Mesothelial cell of epicardium (in vitro differentiated cells): Measurements from ENCODE around the gene SLC25A25. TPM values are rescaled to one million over a fixed set of nuclear protein-coding genes. Genes with fewer than 3 reads are reported as not detected.

Experiments
- DNase-seq, 2 experiments: peaks; one replicate each; pipeline ENCODE4 v3.0.0; 2021; ENCODE audit warnings: low spot score in 2 of 2; ENCODE audit not compliant: unreplicated experiment in 2 of 2
- H3K27ac Mint-ChIP-seq: 2 replicates; pipeline ENCODE4 v1.8.0; 2021; ENCODE audit warnings: mixed read lengths
- H3K27me3 Mint-ChIP-seq: 2 replicates; pipeline ENCODE4 v1.8.0; 2021; ENCODE audit warnings: low read depth, mixed read lengths
- H3K36me3 Mint-ChIP-seq: 2 replicates; pipeline ENCODE4 v1.8.0; 2021; ENCODE audit warnings: mixed read lengths
- H3K4me1 Mint-ChIP-seq: 2 replicates; pipeline ENCODE4 v1.8.0; 2021; ENCODE audit warnings: mixed read lengths
- H3K4me3 Mint-ChIP-seq: 2 replicates; pipeline ENCODE4 v1.8.0; 2021; ENCODE audit warnings: mild to moderate bottlenecking, moderate library complexity, mixed read lengths
- H3K9me3 Mint-ChIP-seq: 2 replicates; pipeline ENCODE4 v1.8.0; 2021; ENCODE audit warnings: mixed read lengths
- total RNA-seq: library from RNA; stranded (reverse); gene quantifications from 3 replicates; pipeline ENCODE4 v1.2.1, GENCODE V29; 2021
- TF ChIP-seq, protein P1 (sequence below): fragments of 200-600 bp; sonication (generic); IDR thresholded peaks from one replicate; pipeline ENCODE4 v1.5.0; 2021; ENCODE audit warnings: antibody characterized with exemption; ENCODE audit not compliant: unreplicated experiment

The SLC25A25 gene
- total RNA-seq, 1 donor from 2014 or later = 26.2 TPM

GRCh38 chr9:128153947-128154695 is 86.1 kb downstream of the SLC25A25 start:
- H3K27ac Mint-ChIP-seq = no peak overlapping the region
- TF ChIP-seq, protein P1, sequence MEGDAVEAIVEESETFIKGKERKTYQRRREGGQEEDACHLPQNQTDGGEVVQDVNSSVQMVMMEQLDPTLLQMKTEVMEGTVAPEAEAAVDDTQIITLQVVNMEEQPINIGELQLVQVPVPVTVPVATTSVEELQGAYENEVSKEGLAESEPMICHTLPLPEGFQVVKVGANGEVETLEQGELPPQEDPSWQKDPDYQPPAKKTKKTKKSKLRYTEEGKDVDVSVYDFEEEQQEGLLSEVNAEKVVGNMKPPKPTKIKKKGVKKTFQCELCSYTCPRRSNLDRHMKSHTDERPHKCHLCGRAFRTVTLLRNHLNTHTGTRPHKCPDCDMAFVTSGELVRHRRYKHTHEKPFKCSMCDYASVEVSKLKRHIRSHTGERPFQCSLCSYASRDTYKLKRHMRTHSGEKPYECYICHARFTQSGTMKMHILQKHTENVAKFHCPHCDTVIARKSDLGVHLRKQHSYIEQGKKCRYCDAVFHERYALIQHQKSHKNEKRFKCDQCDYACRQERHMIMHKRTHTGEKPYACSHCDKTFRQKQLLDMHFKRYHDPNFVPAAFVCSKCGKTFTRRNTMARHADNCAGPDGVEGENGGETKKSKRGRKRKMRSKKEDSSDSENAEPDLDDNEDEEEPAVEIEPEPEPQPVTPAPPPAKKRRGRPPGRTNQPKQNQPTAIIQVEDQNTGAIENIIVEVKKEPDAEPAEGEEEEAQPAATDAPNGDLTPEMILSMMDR = no peak
- H3K4me3 Mint-ChIP-seq = no peak overlapping the region
- no peak for DNase-seq
- H3K27me3 Mint-ChIP-seq = no peaks in the 10 kb centered on the region
- H3K4me1 Mint-ChIP-seq = peaks cover 14% of the 10 kb centered on the region
- H3K9me3 Mint-ChIP-seq = no peaks in the 10 kb centered on the region
- no peaks in the 10 kb centered on the region for H3K36me3 Mint-ChIP-seq

- Mint-ChIP-seq H3K36me3 (no peaks in the 10 kb centered on the region), H3K4me3 (no peak overlapping the region), H3K9me3 (no peaks in the 10 kb centered on the region), H3K27ac (peak overlapping the region; percentile 12), H3K27me3 (no peaks in the 10 kb centered on the region), H3K4me1 (peaks cover 2% of the 10 kb centered on the region)
- DNase-seq = no peak
- TF ChIP-seq, protein P1 = no peak
Measured at GRCh38 chr9:128155736-128156500, 87.9 kb downstream of the SLC25A25 start.

Other genes starting within 250 kb of the SLC25A25 start
- gene ENG, start 213.6 kb upstream of the SLC25A25 start, total RNA-seq = 7.3 to 8.5 TPM (median 8.1 TPM) in 3 replicates
- gene AK1, start 190.6 kb upstream of the SLC25A25 start, total RNA-seq = 34.4 to 39.4 TPM (median 38.5 TPM) in 3 replicates
- 34.2 to 37.5 TPM (median 36.2 TPM) in 3 replicates for gene ST6GALNAC6, start 168.6 kb upstream of the SLC25A25 start, total RNA-seq
- gene ST6GALNAC4, start 151.2 kb upstream of the SLC25A25 start, total RNA-seq = 14.5 to 16.1 TPM (median 15.8 TPM) in 3 replicates
- 7.6 to 9.0 TPM (median 8.2 TPM) in 3 replicates for gene PIP5KL1, start 137.5 kb upstream of the SLC25A25 start, total RNA-seq
- 36.8 to 37.5 TPM (median 36.9 TPM) in 3 replicates for gene DPM2, start 130.4 kb upstream of the SLC25A25 start, total RNA-seq
- 62.8 to 68.8 TPM (median 67.4 TPM) in 3 replicates for gene EEIG1, start 87.2 kb upstream of the SLC25A25 start, total RNA-seq
- gene NAIF1, start 912 bp upstream of the SLC25A25 start, total RNA-seq = 8.5 to 9.2 TPM (median 8.9 TPM) in 3 replicates
- 70.0 to 74.8 TPM (median 72.6 TPM) in 3 replicates for gene PTGES2, start 59.5 kb downstream of the SLC25A25 start, total RNA-seq
- gene LCN2, start 81.2 kb downstream of the SLC25A25 start, total RNA-seq = not detected in 3 replicates
- gene BBLN, start 92.0 kb downstream of the SLC25A25 start, total RNA-seq = 60.7 to 64.4 TPM (median 63.1 TPM) in 3 replicates
- gene CIZ1, start 123.3 kb downstream of the SLC25A25 start, total RNA-seq = 152 to 157 TPM (median 155 TPM) in 3 replicates
- gene DNM1, start 135.1 kb downstream of the SLC25A25 start, total RNA-seq = 86.8 to 98.6 TPM (median 89.2 TPM) in 3 replicates
- gene GOLGA2, start 207.8 kb downstream of the SLC25A25 start, total RNA-seq = 177 to 195 TPM (median 186 TPM) in 3 replicates
- gene SWI5, start 208.0 kb downstream of the SLC25A25 start, total RNA-seq = 24.1 to 26.0 TPM (median 24.3 TPM) in 3 replicates